ENCODE measurements around the gene SULT1A1.
"Not testable (repeated sequence)": the region's sequence is repeated elsewhere in the genome, so short reads cannot be mapped to it uniquely, and the experiment has no call there.

The SULT1A1 gene

GRCh38 chr16:28609631-28610594 lies at the start of gene SULT1A1:
Gene SULT1A1, minus strand, starts transcription at chr16:28610044. Its CDS starts 1,189 bp downstream, at chr16:28608855.
- DNase-seq = no peak

GRCh38 chr16:28639959-28640358 lies 30.1 kb upstream of the SULT1A1 start:
- DNase-seq = not testable (repeated sequence)

DNA sequence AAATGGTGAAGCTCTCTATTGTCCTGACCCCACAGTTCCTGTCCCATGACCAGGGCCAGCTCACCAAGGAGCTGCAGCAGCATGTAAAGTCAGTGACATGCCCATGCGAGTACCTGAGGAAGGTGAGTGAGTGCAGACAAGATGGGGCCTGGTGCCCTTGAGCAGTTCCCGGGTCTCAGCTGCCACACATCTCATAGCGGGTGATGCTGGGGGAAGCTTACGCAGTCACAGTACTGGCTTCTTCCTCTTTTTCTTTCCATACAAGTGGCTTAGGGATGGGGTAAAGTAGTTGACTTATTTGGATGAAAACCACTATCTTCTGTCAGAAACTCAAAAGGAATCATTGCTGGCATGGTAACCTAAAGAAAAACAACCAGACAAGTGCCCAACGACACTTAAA lies 28.5 kb upstream of the SULT1A1 start:
- DNase-seq = not testable (repeated sequence)

DNA sequence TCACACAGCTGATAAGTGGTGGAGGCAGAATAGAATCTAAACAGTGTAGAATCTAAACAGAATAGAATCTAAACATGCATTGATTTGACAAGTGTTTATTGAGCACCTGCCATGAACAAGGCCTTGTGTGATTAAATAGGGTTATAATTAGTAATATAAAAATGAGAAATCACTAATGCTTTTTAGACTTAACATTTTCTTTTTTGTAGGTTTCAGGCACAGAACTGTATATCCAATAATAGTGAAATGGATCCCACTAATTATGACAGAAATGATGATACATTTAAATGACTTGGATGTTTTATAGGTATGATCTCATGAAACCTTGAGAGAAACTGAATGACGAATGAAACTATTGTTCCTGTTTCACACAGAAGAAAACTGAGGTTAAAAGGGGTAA lies 27.9 kb upstream of the SULT1A1 start, which contains the start of gene NPIPB8:
Gene NPIPB8, plus strand, starts transcription at position 301 of the 400 bp plus-strand sequence. CDS start 296 bp downstream, outside the sequence.
- DNase-seq = not testable (repeated sequence)

DNA sequence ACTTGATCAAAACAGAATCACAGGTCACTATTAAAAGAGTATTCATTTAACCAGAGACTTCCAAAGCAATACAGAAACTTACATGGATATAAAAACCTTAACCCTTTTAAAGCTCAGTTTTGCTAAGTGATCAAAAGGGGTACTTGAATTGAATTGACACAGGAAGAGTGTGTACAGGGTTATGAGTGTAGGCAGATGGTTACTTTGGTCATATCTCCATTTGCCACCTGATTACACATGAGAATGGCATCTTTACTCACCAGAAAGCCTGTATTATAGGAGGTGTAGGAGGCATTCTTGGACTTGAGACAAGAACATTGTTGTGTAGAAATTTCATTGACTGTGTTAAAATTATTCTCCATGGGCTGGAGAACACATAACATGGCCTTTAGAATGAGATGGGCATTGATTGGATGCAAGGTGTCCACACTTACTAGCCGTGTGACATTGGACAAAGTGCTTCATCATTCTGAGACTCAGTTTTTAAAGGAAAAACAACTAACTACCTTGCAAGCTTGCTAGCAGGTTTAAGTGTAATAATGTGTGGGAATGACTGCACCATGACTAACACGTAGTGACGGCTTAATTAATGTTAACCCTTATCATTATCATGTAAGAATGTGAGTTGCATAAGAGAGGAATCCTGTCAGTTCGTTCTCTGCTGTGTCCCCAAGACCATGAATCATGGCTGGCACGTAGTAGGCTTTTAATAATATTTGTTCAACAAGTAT lies 26.4 kb upstream of the SULT1A1 start:
- not testable (repeated sequence) for DNase-seq

DNA sequence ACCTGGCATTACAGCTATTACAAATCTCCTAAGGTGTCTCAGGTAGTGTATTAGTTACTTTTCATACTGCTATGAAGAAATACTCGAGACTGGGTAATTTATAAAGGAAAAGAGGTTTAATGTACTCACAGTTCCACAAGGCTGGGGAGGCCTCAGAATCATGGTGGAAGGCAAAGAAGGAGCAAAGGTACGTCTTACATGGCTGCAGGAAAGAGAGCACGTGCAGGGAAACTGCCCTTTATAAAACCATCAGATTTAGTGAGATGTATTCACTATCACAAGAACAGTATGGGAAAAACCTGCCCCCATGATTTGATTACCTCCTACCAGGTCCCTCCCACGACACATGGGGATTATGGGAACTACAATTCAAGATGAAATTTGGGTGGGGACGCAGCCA lies 21.1 kb upstream of the SULT1A1 start:
- not testable (repeated sequence) for DNase-seq

DNA sequence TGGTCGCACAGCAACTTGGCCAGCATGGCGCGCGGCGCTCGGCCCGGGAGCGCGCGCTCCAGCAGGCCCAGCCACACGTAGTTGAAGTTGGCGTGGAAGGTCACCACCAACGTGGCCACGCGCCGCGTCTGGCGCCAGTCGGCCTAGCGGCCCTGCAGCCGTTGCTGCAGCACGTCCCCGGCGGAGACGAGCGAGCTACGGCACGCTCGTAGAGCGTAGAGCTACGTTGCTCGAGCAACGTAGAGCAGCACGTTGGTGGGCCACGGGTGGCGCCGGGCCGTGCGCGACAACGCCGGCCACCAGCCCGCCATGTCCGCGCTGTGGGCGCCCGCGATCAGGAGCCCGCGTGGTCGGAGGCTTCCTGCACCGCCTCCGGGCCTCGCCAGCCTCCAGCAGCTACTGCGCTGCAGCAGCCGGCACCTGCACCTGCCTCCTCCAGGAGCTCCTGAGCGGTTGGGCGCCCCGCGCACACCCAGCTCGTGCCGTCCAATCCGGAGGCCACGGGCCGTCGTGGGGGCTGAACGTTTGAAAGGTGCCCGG lies 13.4 kb upstream of the SULT1A1 start:
- peak; percentile 52 to 57 for DNase-seq

- DNase-seq = not testable (repeated sequence)
Observed at GRCh38 chr16:28622532-28623171, 12.8 kb upstream of the SULT1A1 start.

DNA sequence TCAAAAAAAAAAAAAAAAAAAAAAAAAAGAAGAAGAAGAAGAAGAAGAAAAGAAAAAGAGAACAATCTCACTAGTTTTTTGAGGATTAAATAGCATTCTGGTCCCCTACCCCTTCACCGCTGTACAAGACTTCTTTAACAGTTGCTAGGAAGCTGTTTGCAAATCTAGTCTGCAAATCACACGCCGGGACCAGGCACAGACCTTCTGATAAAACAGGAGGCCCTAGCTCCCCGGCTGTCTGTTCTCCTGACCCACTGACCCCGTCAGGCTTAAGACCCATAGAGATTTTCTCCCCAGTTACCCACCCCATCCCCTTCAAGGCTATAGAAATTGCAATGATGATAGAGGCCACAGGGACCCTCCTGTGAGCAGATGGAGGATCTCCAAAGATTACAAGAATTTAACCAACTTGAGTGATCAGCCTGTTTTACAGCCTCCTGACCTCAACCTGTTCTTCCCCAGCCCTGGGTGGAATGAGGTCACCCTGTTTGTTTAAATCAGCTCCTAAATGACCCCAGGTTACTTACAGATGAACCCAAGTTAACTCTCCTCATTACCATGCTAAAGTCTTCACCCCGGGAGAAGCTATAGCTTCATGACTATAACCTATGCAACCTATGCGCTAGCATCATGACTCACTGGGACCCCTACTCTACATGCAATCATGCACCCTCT lies 11.8 kb upstream of the SULT1A1 start:
- DNase-seq = no peak

DNA sequence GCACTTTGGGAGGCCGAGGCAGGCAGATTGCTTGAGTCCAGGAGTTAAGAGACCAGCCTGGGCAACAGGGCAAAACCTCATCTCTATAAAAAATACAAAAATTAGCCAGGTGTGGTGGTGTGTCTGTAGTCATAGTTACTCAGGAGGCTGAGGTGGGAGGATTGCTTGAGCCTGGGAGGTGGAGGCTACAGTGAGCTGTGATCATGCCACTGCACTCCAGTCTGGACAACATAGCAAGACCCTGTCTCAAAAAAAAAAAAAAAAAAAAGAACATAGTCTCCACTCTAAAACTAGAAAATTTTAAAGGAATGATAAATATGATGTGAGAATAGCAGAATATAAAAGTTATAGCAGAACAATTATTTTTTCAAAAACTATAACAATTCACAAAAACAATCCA lies 10.5 kb upstream of the SULT1A1 start:
- DNase-seq = not testable (repeated sequence)

GRCh38 chr16:28617874-28618273 lies 8.0 kb upstream of the SULT1A1 start:
- no peak for DNase-seq

DNA sequence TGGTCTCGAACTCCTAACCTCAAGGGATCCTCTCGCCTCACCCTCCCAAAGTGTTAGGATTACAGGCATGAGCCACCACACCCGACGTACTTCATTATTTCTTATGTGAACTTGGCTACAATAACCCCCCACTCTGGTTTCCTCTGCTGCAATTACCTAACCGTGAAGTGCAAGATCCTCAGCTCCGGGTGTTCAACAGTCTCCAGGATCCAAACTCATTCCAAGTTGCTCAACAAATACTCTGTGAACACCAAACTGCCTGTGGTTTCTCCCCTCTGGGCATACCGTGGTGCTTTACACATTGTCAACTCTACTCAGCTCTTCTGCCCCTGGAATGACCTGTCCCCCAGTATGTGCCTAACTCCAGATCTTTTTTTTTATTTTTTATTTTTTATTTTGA lies 6.8 kb upstream of the SULT1A1 start:
- DNase-seq = no peak

DNA sequence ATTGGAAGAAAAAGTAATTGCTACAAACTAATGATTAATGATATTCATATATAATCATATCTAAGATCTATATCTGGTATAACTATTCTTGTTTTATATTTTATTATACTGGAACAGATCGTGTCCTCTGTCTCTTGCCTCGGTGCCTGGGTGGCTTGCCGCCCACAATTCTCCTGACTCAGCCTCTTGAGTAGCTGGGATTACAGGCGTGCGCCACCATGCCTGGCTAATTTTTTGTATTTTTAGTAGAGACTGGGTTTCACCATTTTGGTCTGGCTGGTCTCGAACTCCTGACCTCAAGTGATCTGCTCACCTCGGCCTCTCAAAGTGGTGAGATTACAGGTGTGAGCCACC lies 6.4 kb upstream of the SULT1A1 start:
- DNase-seq = not testable (repeated sequence)

- not testable (repeated sequence) for DNase-seq
Observed at GRCh38 chr16:28615486-28616223, 5.8 kb upstream of the SULT1A1 start.

- not testable (repeated sequence) for DNase-seq
Observed at GRCh38 chr16:28614561-28614960, 4.7 kb upstream of the SULT1A1 start.

GRCh38 chr16:28613912-28614311 lies 4.1 kb upstream of the SULT1A1 start:
- not testable (repeated sequence) for DNase-seq

GRCh38 chr16:28612359-28613280 lies 2.8 kb upstream of the SULT1A1 start:
- not testable (repeated sequence) for DNase-seq

GRCh38 chr16:28610595-28611191 lies 849 bp upstream of the SULT1A1 start:
- DNase-seq = no peak

DNA sequence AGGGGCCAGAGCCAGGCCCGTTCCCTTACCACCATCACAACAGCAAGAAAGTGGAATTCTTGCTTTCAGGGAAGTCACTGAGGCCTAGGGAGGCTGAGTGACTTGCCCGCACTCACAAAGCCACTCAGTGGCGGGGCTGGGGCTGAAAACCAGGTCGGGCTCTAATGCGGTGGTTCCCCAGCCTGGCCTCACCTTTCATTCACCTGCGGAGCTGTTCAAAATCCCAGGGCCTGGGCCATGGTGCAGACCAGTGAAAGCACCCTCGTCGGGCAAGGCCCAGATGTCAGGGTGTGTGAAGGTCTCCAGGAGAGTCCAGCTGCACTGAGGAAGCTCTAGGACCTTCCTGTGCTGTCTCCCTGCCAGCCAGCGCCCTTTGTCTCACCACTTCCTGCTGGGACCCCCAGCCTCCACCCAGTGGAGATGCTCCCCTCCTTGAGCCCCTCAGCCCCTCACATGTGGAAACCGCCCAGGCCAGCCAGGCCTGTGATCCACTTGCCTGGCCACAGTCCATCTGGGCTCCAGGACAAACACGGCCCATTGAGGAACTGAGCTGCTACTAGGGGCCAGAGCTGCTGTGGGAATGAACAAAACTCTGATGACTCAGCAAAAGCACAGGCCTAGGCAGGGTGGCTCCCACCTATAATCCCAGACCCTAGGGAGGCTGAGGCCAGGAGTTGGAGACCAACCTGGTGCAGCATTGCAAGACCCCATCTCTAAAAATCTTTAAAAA lies 812 bp downstream of the SULT1A1 start:
- not testable (repeated sequence) for DNase-seq
